HCT116 (cell line): ENCODE results near the gene WDR64. TPM values are rescaled to one million over a fixed set of nuclear protein-coding genes. Genes with fewer than 3 reads are reported as not detected.

ENCODE experiments used
- ATAC-seq: fragments of 200-7000 bp; cut with Tn5 transposase; 2 replicates; pipeline ENCODE4 v1.9.1; 2020; ENCODE audit warnings: mild to moderate bottlenecking, moderate library complexity
- BruUV-seq: library from RNA; stranded (reverse); fragments of 400-500 nt; replicated peaks from 2 replicates; lab custom pipeline; 2021; lab: Mats Ljungman, UMichigan
- CTCF ChIA-PET: fragments of 300-600 bp; sonication (Branson Sonifier 250); formaldehyde crosslinking; loops from one replicate; lab custom pipeline; 2021; ENCODE audit warnings: antibody characterized with exemption; lab: Charles Lee
- POLR2A ChIA-PET: fragments of 300-600, 350-600 bp; sonication (Branson Sonifier 250); formaldehyde crosslinking; loops from one replicate; lab custom pipeline; 2021; ENCODE audit warnings: antibody characterized with exemption; lab: Charles Lee
- RAD21 ChIA-PET, 2 experiments: fragments of 300-600 bp; sonication (Branson Sonifier 250); formaldehyde crosslinking; loops; one replicate each; lab custom pipeline; 2023; ENCODE audit warnings: low total read pairs in 2 of 2; ENCODE audit not compliant: uncharacterized antibody in 2 of 2, unreplicated experiment in 2 of 2, low non-redundant PET in 1 of 2; lab: Charles Lee
- DNase-seq: peaks from one replicate; pipeline ENCODE4 v3.0.0-alpha.2; 2010; ENCODE audit warnings: low read depth, low spot score
- H2AFZ ChIP-seq: fragments of 200-600 bp; shearing (Covaris generic), sonication (generic); 2 replicates; pipeline ENCODE4 v1.6.1; 2017; ENCODE audit warnings: low read depth, mixed run types, mixed read lengths, antibody characterized with exemption, low read length; ENCODE audit not compliant: poor library complexity, severe bottlenecking
- H3K27ac ChIP-seq: 2 replicates; pipeline ENCODE4 v1.5.1; 2012; ENCODE audit warnings: low read depth, low read length
- H3K27me3 ChIP-seq: fragments of 200-600 bp; sonication (generic); 2 replicates; pipeline ENCODE4 v1.6.1; 2016; ENCODE audit warnings: mixed run types, low read length, mixed read lengths; ENCODE audit not compliant: insufficient read depth
- H3K36me3 ChIP-seq, 2 experiments: fragments of 200-500 bp in 1 of 2; fragments of 200-600 bp in 1 of 2; sonication (Bioruptor generic) in 1 of 2; sonication (generic) in 1 of 2; 2 replicates each; pipeline versions ENCODE4 v1.5.1 to v1.6.1; 2014 to 2016; ENCODE audit warnings: low read length in 2 of 2, inconsistent platforms in 1 of 2, mixed read lengths in 1 of 2, mixed run types in 1 of 2; ENCODE audit not compliant: insufficient read depth in 2 of 2, control insufficient read depth in 1 of 2
- H3K4me1 ChIP-seq, 2 experiments: fragments of 200-600 bp in 1 of 2; sonication (generic) in 1 of 2; 2 replicates each; pipeline versions ENCODE4 v1.5.1 to v1.6.1; 2012 to 2017; ENCODE audit warnings: low read length in 2 of 2, inconsistent platforms in 1 of 2, mild to moderate bottlenecking in 1 of 2, mixed read lengths in 1 of 2, mixed run types in 1 of 2, moderate library complexity in 1 of 2; ENCODE audit not compliant: insufficient read depth in 2 of 2, control insufficient read depth in 1 of 2
- H3K4me2 ChIP-seq: fragments of 200-600 bp; sonication (generic); 2 replicates; pipeline ENCODE4 v1.6.1; 2017; ENCODE audit warnings: mixed run types, low read length, mixed read lengths
- H3K4me3 ChIP-seq, 2 experiments: fragments of 200-600 bp in 1 of 2; sonication (generic) in 1 of 2; replicated peaks in 1 of 2; 2 replicates each; pipeline ENCODE4 v1.5.1; 2011 to 2016; ENCODE audit warnings: low read length in 2 of 2, control low read depth in 1 of 2, low read depth in 1 of 2, mild to moderate bottlenecking in 1 of 2, mixed read lengths in 1 of 2, mixed run types in 1 of 2
- H3K79me2 ChIP-seq: fragments of 200-600 bp; sonication (generic); 2 replicates; pipeline ENCODE4 v1.6.1; 2017; ENCODE audit warnings: mild to moderate bottlenecking, mixed run types, low read length, moderate library complexity, mixed read lengths; ENCODE audit not compliant: insufficient read depth
- H3K9ac ChIP-seq: fragments of 200-600 bp; sonication (generic); 2 replicates; pipeline ENCODE4 v1.6.1; 2016; ENCODE audit warnings: low read length, mixed read lengths
- H3K9me2 ChIP-seq: fragments of 200-600 bp; sonication (generic), shearing (Covaris generic); 2 replicates; pipeline ENCODE4 v1.6.1; 2017; ENCODE audit warnings: mixed run types, mild to moderate bottlenecking, moderate library complexity; ENCODE audit not compliant: insufficient read depth
- H3K9me3 ChIP-seq, 2 experiments: fragments of 200-500 bp in 1 of 2; fragments of 200-600 bp in 1 of 2; sonication (Bioruptor generic) in 1 of 2; sonication (generic) in 1 of 2; 2 replicates each; pipeline ENCODE4 v1.6.1; 2014 to 2017; ENCODE audit warnings: low read length in 2 of 2, mixed read lengths in 2 of 2, inconsistent platforms in 1 of 2, low read depth in 1 of 2, mild to moderate bottlenecking in 1 of 2, mixed run types in 1 of 2, moderate library complexity in 1 of 2; ENCODE audit not compliant: control insufficient read depth in 1 of 2, insufficient read depth in 1 of 2
- H4K20me1 ChIP-seq: fragments of 200-600 bp; sonication (generic), shearing (Covaris generic); 2 replicates; pipeline ENCODE4 v1.6.1; 2017; ENCODE audit warnings: mixed run types, mild to moderate bottlenecking, moderate library complexity; ENCODE audit not compliant: insufficient read depth
- CBX3 ChIP-seq: IDR thresholded peaks from 2 replicates; pipeline ENCODE4 v1.6.1; 2012; ENCODE audit warnings: low read depth
- CEBPB ChIP-seq: IDR thresholded peaks from 2 replicates; pipeline ENCODE4 v1.6.1; 2012; ENCODE audit warnings: low read depth
- EGR1 ChIP-seq: IDR thresholded peaks from 2 replicates; pipeline ENCODE4 v1.6.1; 2012; ENCODE audit warnings: low read depth
- EZH2 ChIP-seq: fragments of 200-600 bp; sonication (generic); IDR thresholded peaks from 2 replicates; pipeline ENCODE4 v1.6.1; 2017; ENCODE audit warnings: antibody characterized with exemption, mixed run types
- POLR2A ChIP-seq: IDR thresholded peaks from 2 replicates; pipeline ENCODE4 v1.7.0; 2011; ENCODE audit warnings: borderline replicate concordance; ENCODE audit not compliant: insufficient read depth, insufficient read length; ENCODE audit errors: extremely low read depth
- POLR2AphosphoS5 ChIP-seq: IDR thresholded peaks from 2 replicates; pipeline ENCODE4 v1.6.1; 2011; ENCODE audit warnings: mild to moderate bottlenecking, low read depth, low read length, moderate library complexity
- RAD21 ChIP-seq: IDR thresholded peaks from 2 replicates; pipeline ENCODE4 v1.6.1; 2012; ENCODE audit warnings: low read depth, mild to moderate bottlenecking
- SIN3A ChIP-seq: IDR thresholded peaks from 2 replicates; pipeline ENCODE4 v1.6.1; 2012; ENCODE audit warnings: low read depth
- SP1 ChIP-seq: IDR thresholded peaks from 2 replicates; pipeline ENCODE4 v1.6.1; 2012; ENCODE audit warnings: low read depth
- SRF ChIP-seq: IDR thresholded peaks from 2 replicates; pipeline ENCODE4 v1.6.1; 2012; ENCODE audit warnings: low read depth
- TCF7L2 ChIP-seq: IDR thresholded peaks from 2 replicates; pipeline ENCODE4 v1.7.0; 2011; ENCODE audit warnings: borderline replicate concordance, inconsistent platforms; ENCODE audit not compliant: insufficient read depth, insufficient read length; ENCODE audit errors: extremely low read depth
- YY1 ChIP-seq: IDR thresholded peaks from 2 replicates; pipeline ENCODE4 v1.6.1; 2011; ENCODE audit warnings: low read length, low read depth, moderate library complexity, mild to moderate bottlenecking; ENCODE audit not compliant: insufficient replicate concordance; ENCODE audit errors: extremely low read depth
- ZFX ChIP-seq: fragments of 450-650 bp; IDR thresholded peaks from 2 replicates; pipeline ENCODE4 v1.6.1; 2017
- intact Hi-C: fragments of 100-400 bp; cut with micrococcal nuclease; formaldehyde crosslinking; loops from 2 replicates; pipeline ENCODE4 v1.10.0; 2022
- total RNA-seq: library from RNA; stranded (reverse); gene quantifications from one replicate; pipeline ENCODE4 v1.2.1, GENCODE V29; 2021; ENCODE audit not compliant: unreplicated experiment
- TF ChIP-seq, protein P1 (sequence below), 3 experiments: fragments of 200-600 bp in 1 of 3; sonication (generic) in 1 of 3; IDR thresholded peaks in 2 of 3; conservative IDR thresholded peaks in 1 of 3; 2 replicates each; pipeline ENCODE4 v1.5.1; 2012 to 2017; ENCODE audit warnings: low read depth in 2 of 3, low read length in 2 of 3, antibody characterized with exemption in 1 of 3, borderline replicate concordance in 1 of 3, control low read depth in 1 of 3, mild to moderate bottlenecking in 1 of 3, mixed read lengths in 1 of 3, mixed run types in 1 of 3, moderate library complexity in 1 of 3; ENCODE audit not compliant: insufficient read depth in 1 of 3
- TF ChIP-seq, protein P2 (sequence below): IDR thresholded peaks from 2 replicates; pipeline ENCODE4 v1.6.1; 2011; ENCODE audit warnings: mild to moderate bottlenecking, low read length, moderate library complexity; ENCODE audit not compliant: insufficient replicate concordance; ENCODE audit errors: extremely low read depth
- TF ChIP-seq, protein P3 (sequence below): IDR thresholded peaks from 2 replicates; pipeline ENCODE4 v1.6.1; 2012
- TF ChIP-seq, protein P4 (sequence below): IDR thresholded peaks from 2 replicates; pipeline ENCODE4 v1.6.1; 2012; ENCODE audit warnings: low read depth

The WDR64 gene
- total RNA-seq, 1 experiment from 2014 or later, result not detected

DNA sequence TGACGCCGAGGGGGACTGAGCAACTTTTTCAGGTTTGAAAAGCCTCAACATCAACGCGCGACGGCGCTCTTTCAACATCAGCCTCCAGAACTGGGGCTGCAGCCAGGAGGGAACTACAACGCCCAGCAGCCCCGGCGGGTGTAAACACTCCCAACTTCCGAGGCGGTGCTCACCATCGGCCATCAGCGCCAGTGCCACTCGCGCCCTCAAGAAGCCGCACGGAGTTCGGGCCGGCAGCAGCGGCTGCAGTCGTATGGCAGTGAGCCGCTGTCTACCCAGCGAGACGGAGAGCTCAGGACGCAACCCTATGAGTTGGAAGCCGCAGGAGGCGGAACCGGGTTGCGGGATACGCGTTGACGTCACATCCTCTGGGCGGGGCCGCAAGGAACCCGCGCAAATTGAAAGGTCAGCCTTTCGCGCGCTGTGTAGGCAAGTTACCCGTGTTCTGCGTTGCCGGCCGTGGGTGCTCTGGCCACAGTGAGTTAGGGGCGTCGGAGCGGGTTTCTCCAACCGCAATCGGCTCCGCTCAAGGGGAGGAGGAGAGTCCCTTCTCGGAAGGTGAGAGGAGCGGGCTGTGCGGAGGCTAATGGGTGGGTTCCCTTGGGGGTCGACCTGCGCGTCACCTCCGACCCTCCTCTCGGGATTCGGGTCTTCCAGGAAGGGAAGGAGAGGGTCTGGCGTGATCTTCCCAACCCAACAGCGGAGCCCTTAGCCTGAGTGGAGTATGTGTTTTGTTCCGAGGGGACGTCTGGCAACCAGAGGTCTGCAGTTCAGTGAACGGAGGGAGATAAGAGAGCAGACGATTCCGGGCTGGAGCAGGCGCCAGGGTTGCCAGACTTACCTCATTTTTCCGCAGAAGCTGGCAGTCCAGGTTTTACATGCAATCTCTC, 196.0 kb downstream of the WDR64 start, which contains the start of gene EXO1:
Gene EXO1 (plus strand): TSS at position 409 of the 890 bp plus-strand sequence. CDS start 2,222 bp downstream, outside the sequence.
- Histone ChIP-seq H3K27ac (peak within 1 kb of the TSS; percentile 88), H3K79me2 (peaks cover 30% of the 10 kb centered on the region), H3K36me3 (peaks cover 9 to 14% of the 10 kb centered on the region in 2 experiments), H3K9ac (peak within 1 kb of the TSS; percentile 99), H3K4me2 (peak within 1 kb of the TSS; percentile 92), H3K9me3 (no peaks in the 10 kb centered on the region), H3K9me2 (no peaks in the 10 kb centered on the region), H3K27me3 (no peaks in the 10 kb centered on the region), H2AFZ (peak within 1 kb of the TSS; percentile 99), H3K4me3 (peak within 1 kb of the TSS; percentile 84 to 100), H3K4me1 (peaks cover 7 to 20% of the 10 kb centered on the region in 2 experiments; a peak in 3 of 4 replicates), H4K20me1 (no peaks in the 10 kb centered on the region)
- ChIA-PET CTCF (interaction anchor here (2.1 kb wide), 1 partner anchor 237 kb away, joined by 6 read pairs; no protein-coding TSS in a partner anchor), RAD21 (no interaction called here), POLR2A (interaction anchor here (0.7 to 1.4 kb wide), 3 partner anchors 18 to 237 kb away, joined by 3 to 4 read pairs (median 3); no protein-coding TSS in a partner anchor)
- ATAC-seq, result peak; percentile 92
- DNase-seq, result peak; percentile 82
- BruUV-seq, result TSS peak; percentile 72
- intact Hi-C loops, result no loop called here
- TF ChIP-seq RAD21 (peak; percentile 61), TCF7L2 (peak; percentile 52), CEBPB (0 out of 2 replicates have a peak, but pooled peaks have one; percentile 24), EGR1 (no peak), ZFX (no peak), CBX3 (0 out of 2 replicates have a peak, but pooled peaks have one; percentile 56), SP1 (peak; percentile 82), SRF (0 out of 2 replicates have a peak, but pooled peaks have one; percentile 61), POLR2A (peak; percentile 75), YY1 (no peak), POLR2AphosphoS5 (peak; percentile 79), EZH2 (no peak), SIN3A (peak; percentile 100)
- TF ChIP-seq, protein P1, sequence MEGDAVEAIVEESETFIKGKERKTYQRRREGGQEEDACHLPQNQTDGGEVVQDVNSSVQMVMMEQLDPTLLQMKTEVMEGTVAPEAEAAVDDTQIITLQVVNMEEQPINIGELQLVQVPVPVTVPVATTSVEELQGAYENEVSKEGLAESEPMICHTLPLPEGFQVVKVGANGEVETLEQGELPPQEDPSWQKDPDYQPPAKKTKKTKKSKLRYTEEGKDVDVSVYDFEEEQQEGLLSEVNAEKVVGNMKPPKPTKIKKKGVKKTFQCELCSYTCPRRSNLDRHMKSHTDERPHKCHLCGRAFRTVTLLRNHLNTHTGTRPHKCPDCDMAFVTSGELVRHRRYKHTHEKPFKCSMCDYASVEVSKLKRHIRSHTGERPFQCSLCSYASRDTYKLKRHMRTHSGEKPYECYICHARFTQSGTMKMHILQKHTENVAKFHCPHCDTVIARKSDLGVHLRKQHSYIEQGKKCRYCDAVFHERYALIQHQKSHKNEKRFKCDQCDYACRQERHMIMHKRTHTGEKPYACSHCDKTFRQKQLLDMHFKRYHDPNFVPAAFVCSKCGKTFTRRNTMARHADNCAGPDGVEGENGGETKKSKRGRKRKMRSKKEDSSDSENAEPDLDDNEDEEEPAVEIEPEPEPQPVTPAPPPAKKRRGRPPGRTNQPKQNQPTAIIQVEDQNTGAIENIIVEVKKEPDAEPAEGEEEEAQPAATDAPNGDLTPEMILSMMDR (IDR thresholded peaks at IDR 0.05 in 2 of 3, conservative IDR thresholded peaks at IDR 0.05 in 1 of 3; ENCODE audit: borderline replicate concordance in 1 of 3, insufficient read depth in 1 of 3, low read depth in 2 of 3, low read length in 2 of 3), result peak; percentile 20 to 33 (median 24); a peak in 4 of 6 replicates
- TF ChIP-seq, protein P2, sequence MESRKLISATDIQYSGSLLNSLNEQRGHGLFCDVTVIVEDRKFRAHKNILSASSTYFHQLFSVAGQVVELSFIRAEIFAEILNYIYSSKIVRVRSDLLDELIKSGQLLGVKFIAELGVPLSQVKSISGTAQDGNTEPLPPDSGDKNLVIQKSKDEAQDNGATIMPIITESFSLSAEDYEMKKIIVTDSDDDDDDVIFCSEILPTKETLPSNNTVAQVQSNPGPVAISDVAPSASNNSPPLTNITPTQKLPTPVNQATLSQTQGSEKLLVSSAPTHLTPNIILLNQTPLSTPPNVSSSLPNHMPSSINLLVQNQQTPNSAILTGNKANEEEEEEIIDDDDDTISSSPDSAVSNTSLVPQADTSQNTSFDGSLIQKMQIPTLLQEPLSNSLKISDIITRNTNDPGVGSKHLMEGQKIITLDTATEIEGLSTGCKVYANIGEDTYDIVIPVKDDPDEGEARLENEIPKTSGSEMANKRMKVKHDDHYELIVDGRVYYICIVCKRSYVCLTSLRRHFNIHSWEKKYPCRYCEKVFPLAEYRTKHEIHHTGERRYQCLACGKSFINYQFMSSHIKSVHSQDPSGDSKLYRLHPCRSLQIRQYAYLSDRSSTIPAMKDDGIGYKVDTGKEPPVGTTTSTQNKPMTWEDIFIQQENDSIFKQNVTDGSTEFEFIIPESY, result no peak
- TF ChIP-seq, protein P3, sequence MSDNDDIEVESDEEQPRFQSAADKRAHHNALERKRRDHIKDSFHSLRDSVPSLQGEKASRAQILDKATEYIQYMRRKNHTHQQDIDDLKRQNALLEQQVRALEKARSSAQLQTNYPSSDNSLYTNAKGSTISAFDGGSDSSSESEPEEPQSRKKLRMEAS, result peak; percentile 72; the same call in 1 of the 2 replicates
- TF ChIP-seq, protein P4, sequence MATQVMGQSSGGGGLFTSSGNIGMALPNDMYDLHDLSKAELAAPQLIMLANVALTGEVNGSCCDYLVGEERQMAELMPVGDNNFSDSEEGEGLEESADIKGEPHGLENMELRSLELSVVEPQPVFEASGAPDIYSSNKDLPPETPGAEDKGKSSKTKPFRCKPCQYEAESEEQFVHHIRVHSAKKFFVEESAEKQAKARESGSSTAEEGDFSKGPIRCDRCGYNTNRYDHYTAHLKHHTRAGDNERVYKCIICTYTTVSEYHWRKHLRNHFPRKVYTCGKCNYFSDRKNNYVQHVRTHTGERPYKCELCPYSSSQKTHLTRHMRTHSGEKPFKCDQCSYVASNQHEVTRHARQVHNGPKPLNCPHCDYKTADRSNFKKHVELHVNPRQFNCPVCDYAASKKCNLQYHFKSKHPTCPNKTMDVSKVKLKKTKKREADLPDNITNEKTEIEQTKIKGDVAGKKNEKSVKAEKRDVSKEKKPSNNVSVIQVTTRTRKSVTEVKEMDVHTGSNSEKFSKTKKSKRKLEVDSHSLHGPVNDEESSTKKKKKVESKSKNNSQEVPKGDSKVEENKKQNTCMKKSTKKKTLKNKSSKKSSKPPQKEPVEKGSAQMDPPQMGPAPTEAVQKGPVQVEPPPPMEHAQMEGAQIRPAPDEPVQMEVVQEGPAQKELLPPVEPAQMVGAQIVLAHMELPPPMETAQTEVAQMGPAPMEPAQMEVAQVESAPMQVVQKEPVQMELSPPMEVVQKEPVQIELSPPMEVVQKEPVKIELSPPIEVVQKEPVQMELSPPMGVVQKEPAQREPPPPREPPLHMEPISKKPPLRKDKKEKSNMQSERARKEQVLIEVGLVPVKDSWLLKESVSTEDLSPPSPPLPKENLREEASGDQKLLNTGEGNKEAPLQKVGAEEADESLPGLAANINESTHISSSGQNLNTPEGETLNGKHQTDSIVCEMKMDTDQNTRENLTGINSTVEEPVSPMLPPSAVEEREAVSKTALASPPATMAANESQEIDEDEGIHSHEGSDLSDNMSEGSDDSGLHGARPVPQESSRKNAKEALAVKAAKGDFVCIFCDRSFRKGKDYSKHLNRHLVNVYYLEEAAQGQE, result no peak
